GM12878 (cell line): ENCODE results near the gene SORL1. TPM values are rescaled to one million over a fixed set of nuclear protein-coding genes. Genes with fewer than 3 reads are reported as not detected.

Source experiments
- ATAC-seq: fragments of 200-7000 bp; cut with Tn5 transposase; 3 replicates; pipeline ENCODE4 v1.9.1; 2020; ENCODE audit warnings: mild to moderate bottlenecking, moderate library complexity
- BruUV-seq: library from RNA; stranded (reverse); fragments of 400-500 nt; replicated peaks from 2 replicates; lab custom pipeline; 2021; lab: Mats Ljungman, UMichigan
- CTCF ChIA-PET: fragments of 300-600 bp; sonication (Branson Sonifier 250); formaldehyde crosslinking; extraction: SDS; loops from one replicate; lab custom pipeline; 2021; ENCODE audit warnings: inconsistent platforms; lab: Yijun Ruan, JAX
- POLR2A ChIA-PET: fragments of 350-600 bp; formaldehyde crosslinking; extraction: SDS; loops from one replicate; lab custom pipeline; 2021; ENCODE audit warnings: inconsistent platforms; lab: Charles Lee
- RAD21 ChIA-PET: fragments of 300-600 bp; sonication (Branson Sonifier 250); formaldehyde crosslinking; loops from one replicate; lab custom pipeline; 2023; ENCODE audit warnings: antibody characterized with exemption; ENCODE audit not compliant: unreplicated experiment; lab: Charles Lee
- SMC1A ChIA-PET: fragments of 300-600 bp; sonication (Branson Sonifier 250); formaldehyde crosslinking; loops from one replicate; lab custom pipeline; 2023; ENCODE audit not compliant: unreplicated experiment, uncharacterized antibody; lab: Charles Lee
- DNase-seq: peaks from one replicate; pipeline ENCODE4 v3.0.0-alpha.2; 2011; ENCODE audit warnings: low read depth, low spot score
- FAIRE-seq: peaks from 3 replicates; lab custom pipeline; 2011; peaks lifted over from hg19 to GRCh38; lab: Jason Lieb, UNC
- H2AFZ ChIP-seq: 2 replicates; pipeline ENCODE4 v1.6.0; 2011; ENCODE audit warnings: low read depth, low read length, control low read depth; ENCODE audit not compliant: control insufficient read depth
- H3K27ac ChIP-seq: 2 replicates; pipeline ENCODE4 v1.5.1; 2011; ENCODE audit warnings: control low read depth; ENCODE audit not compliant: control insufficient read depth, insufficient read depth
- H3K27me3 ChIP-seq, 2 experiments: replicated peaks in 1 of 2; 2 replicates each; pipeline versions ENCODE4 v1.6.0 to v1.6.1; 2011; ENCODE audit warnings: low read length in 1 of 2; ENCODE audit not compliant: control insufficient read depth in 2 of 2, insufficient read depth in 2 of 2
- H3K36me3 ChIP-seq, 2 experiments: 2 replicates each; pipeline ENCODE4 v1.5.1; 2011; ENCODE audit warnings: low read length in 1 of 2; ENCODE audit not compliant: control insufficient read depth in 2 of 2, insufficient read depth in 2 of 2
- H3K4me1 ChIP-seq: 2 replicates; pipeline ENCODE4 v1.6.1; 2011; ENCODE audit warnings: mild to moderate bottlenecking, low read length, moderate library complexity, mixed read lengths; ENCODE audit not compliant: control insufficient read depth, insufficient read depth
- H3K4me2 ChIP-seq: 2 replicates; pipeline ENCODE4 v1.6.0; 2011; ENCODE audit warnings: control low read depth; ENCODE audit not compliant: control insufficient read depth, insufficient read depth
- H3K4me3 ChIP-seq: fragments of 200-600 bp; sonication (generic); 2 replicates; pipeline ENCODE4 v1.5.1; 2016
- H3K79me2 ChIP-seq: 2 replicates; pipeline ENCODE4 v1.6.0; 2011; ENCODE audit warnings: low read length; ENCODE audit not compliant: control insufficient read depth, insufficient read depth
- H3K9ac ChIP-seq: 2 replicates; pipeline ENCODE4 v1.8.0; 2011; ENCODE audit warnings: low read length, control low read depth, mixed read lengths; ENCODE audit not compliant: control insufficient read depth, insufficient read depth
- H3K9me3 ChIP-seq: replicated peaks from 3 replicates; pipeline ENCODE4 v1.5.1; 2011; ENCODE audit warnings: mild to moderate bottlenecking, low read length; ENCODE audit not compliant: control insufficient read depth, insufficient read depth
- H4K20me1 ChIP-seq: 2 replicates; pipeline ENCODE4 v1.6.0; 2011; ENCODE audit not compliant: control insufficient read depth, insufficient read depth
- CEBPB ChIP-seq, 2 experiments: fragments of 150-350 bp in 1 of 2; IDR thresholded peaks; 2 replicates each; pipeline ENCODE4 v1.6.1; 2012 to 2014; ENCODE audit warnings: low read depth in 2 of 2, low read length in 2 of 2, borderline replicate concordance in 1 of 2, inconsistent platforms in 1 of 2
- CTCF ChIP-seq, 3 experiments: IDR thresholded peaks in 2 of 3; conservative IDR thresholded peaks in 1 of 3; 2 replicates each; pipeline ENCODE4 v1.5.1; 2011; ENCODE audit warnings: low read depth in 3 of 3, low read length in 3 of 3, mild to moderate bottlenecking in 3 of 3, control low read depth in 2 of 3, moderate library complexity in 2 of 3, inconsistent platforms in 1 of 3, mixed read lengths in 1 of 3; ENCODE audit not compliant: control insufficient read depth in 2 of 3, insufficient read depth in 1 of 3; ENCODE audit errors: extremely low read depth in 1 of 3
- E2F8 ChIP-seq: fragments of 450-650 bp; IDR thresholded peaks from 2 replicates; pipeline ENCODE4 v1.6.1; 2018; ENCODE audit warnings: mild to moderate bottlenecking, low read depth, moderate library complexity; ENCODE audit not compliant: partially characterized antibody
- FOXM1 ChIP-seq: IDR thresholded peaks from 2 replicates; pipeline ENCODE4 v1.6.1; 2012; ENCODE audit warnings: low read depth, mild to moderate bottlenecking, inconsistent platforms, low read length, moderate library complexity
- KAT2A ChIP-seq: conservative IDR thresholded peaks from 2 replicates; pipeline ENCODE4 v1.6.1; 2011; ENCODE audit warnings: low read depth, low read length; ENCODE audit not compliant: control insufficient read depth
- NFIC ChIP-seq: IDR thresholded peaks from 2 replicates; pipeline ENCODE4 v1.6.1; 2012; ENCODE audit warnings: low read depth, mild to moderate bottlenecking, inconsistent platforms, low read length, moderate library complexity
- POLR2AphosphoS2 ChIP-seq: IDR thresholded peaks from 2 replicates; pipeline ENCODE4 v1.6.1; 2011; ENCODE audit warnings: low read depth, mild to moderate bottlenecking, low read length, improper control_type of control experiment, moderate library complexity
- PRDM15 ChIP-seq: fragments of 450-650 bp; formaldehyde crosslinking; IDR thresholded peaks from 2 replicates; pipeline ENCODE4 v1.4.0; 2020; ENCODE audit warnings: mild to moderate bottlenecking, moderate library complexity
- RELA ChIP-seq: fragments of 450-650 bp; IDR thresholded peaks from 2 replicates; pipeline ENCODE4 v1.8.0; 2014; ENCODE audit warnings: borderline replicate concordance; ENCODE audit not compliant: partially characterized antibody
- RUNX3 ChIP-seq: IDR thresholded peaks from 2 replicates; pipeline ENCODE4 v1.6.1; 2012; ENCODE audit warnings: low read length, inconsistent platforms
- SPI1 ChIP-seq: IDR thresholded peaks from 2 replicates; pipeline ENCODE4 v1.6.1; 2011; ENCODE audit warnings: low read depth, mild to moderate bottlenecking, low read length, moderate library complexity, borderline replicate concordance; ENCODE audit not compliant: insufficient read depth
- TCF3 ChIP-seq: IDR thresholded peaks from 2 replicates; pipeline ENCODE4 v1.6.1; 2012; ENCODE audit warnings: low read depth, mild to moderate bottlenecking, low read length, borderline replicate concordance; ENCODE audit not compliant: insufficient read depth
- ZNF384 ChIP-seq: IDR thresholded peaks from 2 replicates; pipeline ENCODE4 v1.6.1; 2012; ENCODE audit warnings: low read depth, mild to moderate bottlenecking, low read length, improper control_type of control experiment, borderline replicate concordance
- WGBS: methylation state at CpG from one replicate; pipeline ENCODE4 v1.1.6; 2016; ENCODE audit warnings: low lambda C conversion rate; ENCODE audit not compliant: insufficient replicate concordance, insufficient coverage; ENCODE audit errors: missing lambda C conversion rate; 5-methylcytosine and 5-hydroxymethylcytosine counted together
- in situ Hi-C: fragments of 300-500 bp; cut with MboI; formaldehyde crosslinking; loops from 9 replicates; pipeline ENCODE4 v1.14.3; 2018; ENCODE audit warnings: mixed read lengths
- intact Hi-C: fragments of 100-400 bp; cut with micrococcal nuclease; formaldehyde crosslinking; loops from one replicate; pipeline ENCODE4 v1.14.2; 2022; ENCODE audit not compliant: unreplicated experiment
- polyA plus RNA-seq, 11 experiments: library from polyadenylated mRNA; depleted of rRNA in 4 of 11; unstranded in 6 of 11; stranded (reverse) in 5 of 11; fragments of >200 nt; fragmentation: Nextera tagmentation in 4 of 11; fragmentation: Illumina TruSeq in 1 of 11; extraction: Ambion mirVana in 4 of 11; extraction: Trizol in 1 of 11; gene quantifications; 1 replicate in 1 of 11; 2 replicates in 10 of 11; pipeline versions ENCODE4 v1.2.1 to v1.2.3, GENCODE V29; 2011 to 2016; ENCODE audit warnings: inconsistent platforms in 2 of 11, missing spikeins in 2 of 11, low read depth in 1 of 11
- total RNA-seq, 4 experiments: library from RNA; depleted of rRNA in 3 of 4; stranded (reverse); fragments of >200 nt in 3 of 4; fragmentation: Illumina TruSeq in 1 of 4; extraction: Trizol in 1 of 4; gene quantifications; 2 replicates each; pipeline versions ENCODE4 v1.2.1 to v1.2.3, GENCODE V29; 2013 to 2021

SORL1 gene
- total and polyA plus RNA-seq, 10 of the 15 experiments (the other 5 are each of a cell fraction or from before 2014, with no cell fraction given) = 20.2 to 107 (median 59.9) TPM

- no TSS peak for BruUV-seq
- ChIA-PET SMC1A (interaction anchor here (0.5 to 5.0 kb wide), 14 partner anchors 27 to 274 kb away, joined by 3 to 57 read pairs (median 12); no protein-coding TSS in a partner anchor), RAD21 (interaction anchor here (0.6 to 6.3 kb wide), 6 partner anchors 20 to 273 kb away, joined by 3 to 63 read pairs (median 6); no protein-coding TSS in a partner anchor), POLR2A (no interaction called here), CTCF (interaction anchor here (0.7 to 4.6 kb wide), 12 partner anchors 12 to 278 kb away, joined by 3 to 56 read pairs (median 16); no protein-coding TSS in a partner anchor)
- ATAC-seq = 0 out of 3 replicates have a peak, but pooled peaks have one; percentile 4
- in situ Hi-C loops (loop anchor here (5.0 kb wide), 2 partner anchors 275 to 340 kb away; no protein-coding TSS in a partner anchor), intact Hi-C loops (loop anchor here (5.0 kb wide), 1 partner anchor 395 kb away; no protein-coding TSS in a partner anchor)
- 0% methylated on average over 2 of the region's 2 CpGs for whole genome bisulfite sequencing
- no peak for FAIRE-seq
- H3K27me3 ChIP-seq = no peaks in the 10 kb centered on the region
- no peak overlapping the region for H2AFZ ChIP-seq
- H3K9ac ChIP-seq = no peak overlapping the region
- H3K4me1 ChIP-seq = peaks cover 47% of the 10 kb centered on the region
- peaks cover 35 to 39% of the 10 kb centered on the region in 2 experiments for H3K36me3 ChIP-seq
- H3K9me3 ChIP-seq = no peaks in the 10 kb centered on the region
- peaks cover 36% of the 10 kb centered on the region for H3K79me2 ChIP-seq
- H3K27ac ChIP-seq = peak overlapping the region; percentile 68
- H3K4me2 ChIP-seq = peak overlapping the region; percentile 44
- H3K4me3 ChIP-seq = peak overlapping the region; percentile 37
- DNase-seq = peak; percentile 17
- H4K20me1 ChIP-seq = no peaks in the 10 kb centered on the region
- TF ChIP-seq ZNF384 (no peak), FOXM1 (peak; percentile 64), PRDM15 (CRISPR knock-in tag) (no peak), RUNX3 (0 out of 2 replicates have a peak, but pooled peaks have one; percentile 39), SPI1 (no peak), E2F8 (no peak), RELA (no peak), TCF3 (no peak), CEBPB (IDR thresholded peaks at IDR 0.05; ENCODE audit: borderline replicate concordance in 1 of 2, low read depth in 2 of 2, low read length in 2 of 2) (no peak), POLR2AphosphoS2 (peak; percentile 30; the same call in 1 of the 2 replicates), NFIC (peak; percentile 63), KAT2A (no peak), CTCF (IDR thresholded peaks at IDR 0.05 in 2 of 3, conservative IDR thresholded peaks at IDR 0.05 in 1 of 3; ENCODE audit: control insufficient read depth in 2 of 3, extremely low read depth in 1 of 3, insufficient read depth in 1 of 3, low read depth in 3 of 3, low read length in 3 of 3) (no peak)
These were observed 140.6 kb downstream of the SORL1 start for GRCh38 chr11:121592708-121593107.
